H1 (cell line): ENCODE measurements around the gene SMIM23. TPM values are rescaled to one million over a fixed set of nuclear protein-coding genes. Genes with fewer than 3 reads are reported as not detected.

Experiments used
- CTCF ChIA-PET: fragments of 300-600 bp; sonication (Branson Sonifier 250); formaldehyde crosslinking; loops from one replicate; lab custom pipeline; 2021; ENCODE audit not compliant: partially characterized antibody; lab: Charles Lee
- POLR2A ChIA-PET: fragments of 300-600 bp; sonication (Branson Sonifier 250); formaldehyde crosslinking; loops from one replicate; lab custom pipeline; 2021; ENCODE audit warnings: inconsistent platforms; ENCODE audit not compliant: partially characterized antibody; lab: Charles Lee
- DNase-seq, 2 experiments: peaks; one replicate each; pipeline versions ENCODE4 v3.0.0 to v3.0.0-alpha.2; 2010 to 2022; ENCODE audit warnings: low spot score in 2 of 2, low read depth in 1 of 2, mixed read lengths in 1 of 2
- FAIRE-seq: peaks from 2 replicates; lab custom pipeline; 2011; peaks lifted over from hg19 to GRCh38; lab: Jason Lieb, UNC
- H2AFZ ChIP-seq: 2 replicates; pipeline ENCODE4 v1.8.1; 2012; ENCODE audit warnings: low read length, inconsistent platforms
- H2AK5ac ChIP-seq: 2 replicates; pipeline ENCODE4 v1.6.1; 2013; ENCODE audit warnings: low read depth, low read length
- H2BK120ac ChIP-seq: replicated peaks from 2 replicates; pipeline ENCODE3; 2013; ENCODE audit warnings: low read depth, low read length, inconsistent platforms
- H2BK12ac ChIP-seq: 2 replicates; pipeline ENCODE4 v1.6.1; 2013; ENCODE audit warnings: low read depth, low read length
- H2BK15ac ChIP-seq: 2 replicates; pipeline ENCODE4 v1.6.1; 2013; ENCODE audit warnings: low read length
- H2BK20ac ChIP-seq: 2 replicates; pipeline ENCODE4 v1.6.1; 2013; ENCODE audit warnings: low read length
- H2BK5ac ChIP-seq: 2 replicates; pipeline ENCODE4 v1.6.1; 2013; ENCODE audit warnings: low read depth, low read length
- H3K14ac ChIP-seq: 2 replicates; pipeline ENCODE4 v1.6.1; 2013; ENCODE audit warnings: inconsistent platforms; ENCODE audit not compliant: insufficient read length
- H3K18ac ChIP-seq: 2 replicates; pipeline ENCODE4 v1.6.1; 2013; ENCODE audit warnings: low read length; ENCODE audit errors: extremely low read depth
- H3K23ac ChIP-seq: 2 replicates; pipeline ENCODE4 v1.6.1; 2013; ENCODE audit warnings: inconsistent platforms; ENCODE audit not compliant: insufficient read length
- H3K23me2 ChIP-seq: 2 replicates; pipeline ENCODE4 v1.6.1; 2013; ENCODE audit warnings: low read depth, low read length
- H3K27ac ChIP-seq: 2 replicates; pipeline ENCODE4 v1.6.1; 2011; ENCODE audit warnings: low read depth, low read length, inconsistent platforms
- H3K27me3 ChIP-seq, 4 experiments: replicated peaks in 1 of 4; 1 replicate in 1 of 4; 2 replicates in 3 of 4; pipeline versions ENCODE4 v1.6.1 to v1.8.1; 2011 to 2013; ENCODE audit warnings: low read length in 3 of 4, mild to moderate bottlenecking in 3 of 4, inconsistent platforms in 2 of 4, mixed read lengths in 2 of 4, moderate library complexity in 1 of 4; ENCODE audit not compliant: control insufficient read depth in 3 of 4, insufficient read depth in 3 of 4; ENCODE audit errors: extremely low read depth in 1 of 4
- H3K36me3 ChIP-seq, 4 experiments: 2 replicates each; pipeline versions ENCODE4 v1.6.1 to v1.8.1; 2011 to 2013; ENCODE audit warnings: mild to moderate bottlenecking in 4 of 4, low read length in 3 of 4, moderate library complexity in 2 of 4, control low read depth in 1 of 4, inconsistent platforms in 1 of 4; ENCODE audit not compliant: insufficient read depth in 4 of 4, control insufficient read depth in 2 of 4
- H3K4ac ChIP-seq: replicated peaks from 2 replicates; pipeline ENCODE3; 2013; ENCODE audit warnings: low read length, low read depth, mixed read lengths, inconsistent platforms; ENCODE audit not compliant: insufficient read length
- H3K4me1 ChIP-seq, 4 experiments: replicated peaks in 1 of 4; 1 replicate in 1 of 4; 2 replicates in 3 of 4; pipeline versions ENCODE4 v1.6.1 to v1.8.1; 2011 to 2013; ENCODE audit warnings: low read length in 3 of 4, inconsistent platforms in 2 of 4, mixed read lengths in 1 of 4; ENCODE audit not compliant: insufficient read depth in 4 of 4, control insufficient read depth in 3 of 4
- H3K4me2 ChIP-seq, 2 experiments: 2 replicates each; pipeline versions ENCODE4 v1.6.1 to v1.8.1; 2011 to 2013; ENCODE audit warnings: low read depth in 2 of 2, low read length in 2 of 2, control low read depth in 1 of 2, inconsistent platforms in 1 of 2, mild to moderate bottlenecking in 1 of 2; ENCODE audit not compliant: insufficient read depth in 1 of 2
- H3K4me3 ChIP-seq, 4 experiments: fragments of 200-600, 300-600 bp in 1 of 4; sonication (generic), shearing (Covaris generic), sonication (Bioruptor Twin) in 1 of 4; 2 replicates each; pipeline versions ENCODE4 v1.5.1 to v1.8.1; 2011 to 2016; ENCODE audit warnings: low read length in 4 of 4, low read depth in 3 of 4, control low read depth in 2 of 4, inconsistent platforms in 2 of 4, mild to moderate bottlenecking in 2 of 4, mixed read lengths in 1 of 4, moderate library complexity in 1 of 4; ENCODE audit not compliant: insufficient read depth in 2 of 4; ENCODE audit errors: extremely low read depth in 1 of 4
- H3K56ac ChIP-seq: replicated peaks from 2 replicates; pipeline ENCODE3; 2013; ENCODE audit warnings: low read depth, mild to moderate bottlenecking, mixed read lengths, low read length, inconsistent platforms; ENCODE audit not compliant: insufficient read length
- H3K79me1 ChIP-seq: 2 replicates; pipeline ENCODE4 v1.6.1; 2013; ENCODE audit warnings: low read depth, low read length, control low read depth
- H3K79me2 ChIP-seq, 2 experiments: 2 replicates each; pipeline versions ENCODE4 v1.6.1 to v1.8.1; 2012 to 2013; ENCODE audit warnings: low read length in 2 of 2, mild to moderate bottlenecking in 2 of 2, inconsistent platforms in 1 of 2; ENCODE audit not compliant: insufficient read depth in 2 of 2, control insufficient read depth in 1 of 2
- H3K9ac ChIP-seq, 4 experiments: replicated peaks in 1 of 4; 1 replicate in 1 of 4; 2 replicates in 3 of 4; pipeline versions ENCODE4 v1.6.1 to v1.8.1; 2011 to 2013; ENCODE audit warnings: low read depth in 3 of 4, low read length in 3 of 4, control low read depth in 2 of 4, mild to moderate bottlenecking in 2 of 4, moderate library complexity in 2 of 4, inconsistent platforms in 1 of 4; ENCODE audit errors: extremely low read depth in 1 of 4
- H3K9me3 ChIP-seq, 2 experiments: 2 replicates each; pipeline versions ENCODE4 v1.6.1 to v1.8.1; 2012 to 2013; ENCODE audit warnings: mild to moderate bottlenecking in 2 of 2, moderate library complexity in 2 of 2, control low read depth in 1 of 2, inconsistent platforms in 1 of 2, low read depth in 1 of 2, low read length in 1 of 2, mixed read lengths in 1 of 2; ENCODE audit not compliant: insufficient read depth in 2 of 2
- H4K20me1 ChIP-seq, 2 experiments: replicated peaks in 1 of 2; 2 replicates each; pipeline versions ENCODE3 to v1.8.1; 2011 to 2013; ENCODE audit warnings: inconsistent platforms in 2 of 2, low read length in 2 of 2, mild to moderate bottlenecking in 1 of 2; ENCODE audit not compliant: insufficient read depth in 2 of 2, control insufficient read depth in 1 of 2
- H4K5ac ChIP-seq: 2 replicates; pipeline ENCODE4 v1.6.1; 2013; ENCODE audit warnings: low read length, low read depth, mixed read lengths, inconsistent platforms; ENCODE audit not compliant: insufficient read length
- H4K8ac ChIP-seq: 2 replicates; pipeline ENCODE4 v1.8.0; 2013; ENCODE audit warnings: mild to moderate bottlenecking, moderate library complexity, low read length, inconsistent platforms; ENCODE audit not compliant: insufficient read depth; ENCODE audit errors: extremely low read depth
- H4K91ac ChIP-seq: replicated peaks from 2 replicates; pipeline ENCODE3; 2013; ENCODE audit warnings: low read length, mixed read lengths, inconsistent platforms; ENCODE audit not compliant: insufficient read length
- ASH2L ChIP-seq: fragments of 200-600, 300-600 bp; sonication (generic); IDR thresholded peaks from one replicate; pipeline ENCODE4 v1.7.1; 2017; ENCODE audit warnings: low read length
- JUN ChIP-seq: IDR thresholded peaks from 2 replicates; pipeline ENCODE4 v1.6.1; 2011; ENCODE audit warnings: low read depth, mild to moderate bottlenecking, improper control_type of control experiment, low read length
- TEAD4 ChIP-seq: IDR thresholded peaks from 2 replicates; pipeline ENCODE4 v1.6.1; 2012; ENCODE audit warnings: low read depth, low read length, inconsistent platforms, mixed read lengths
- WGBS, 2 experiments: shearing (Covaris generic) in 1 of 2; methylation state at CpG; one replicate each; pipeline versions ENCODE4 v1.1.6 to v1.1.7; 2013 to 2015; ENCODE audit warnings: low lambda C conversion rate in 2 of 2, mixed read lengths in 2 of 2, inconsistent platforms in 1 of 2, low coverage in 1 of 2, missing lambda C conversion rate in 1 of 2; ENCODE audit not compliant: insufficient replicate concordance in 2 of 2, insufficient coverage in 1 of 2, insufficient read length in 1 of 2; ENCODE audit errors: extremely low coverage in 1 of 2, missing lambda C conversion rate in 1 of 2; 5-methylcytosine and 5-hydroxymethylcytosine counted together
- polyA plus RNA-seq, 7 experiments: library from polyadenylated mRNA; depleted of rRNA in 3 of 7; stranded (reverse) in 5 of 7; unstranded in 2 of 7; fragments of >200 nt in 5 of 7; fragments of 200-250 nt in 2 of 7; gene quantifications; 1 replicate in 5 of 7; 2 replicates in 1 of 7; 4 replicates in 1 of 7; pipeline versions ENCODE4 v1.2.1 to v1.2.3, GENCODE V29; 2011 to 2013; ENCODE audit warnings: missing spikeins in 2 of 7, mixed read lengths in 2 of 7
- total RNA-seq: library from RNA; stranded (reverse); fragmentation: NEBNext Ultra II Directional; extraction: Animal tissue kit (Norgen Biotek cat#: 25700); gene quantifications from 2 replicates; pipeline ENCODE4 v1.2.1, GENCODE V29; 2021

The SMIM23 gene
- total and polyA plus RNA-seq, 2 of the 8 experiments (the other 6 are each of a cell fraction or from before 2014, with no cell fraction given), result not detected

DNA sequence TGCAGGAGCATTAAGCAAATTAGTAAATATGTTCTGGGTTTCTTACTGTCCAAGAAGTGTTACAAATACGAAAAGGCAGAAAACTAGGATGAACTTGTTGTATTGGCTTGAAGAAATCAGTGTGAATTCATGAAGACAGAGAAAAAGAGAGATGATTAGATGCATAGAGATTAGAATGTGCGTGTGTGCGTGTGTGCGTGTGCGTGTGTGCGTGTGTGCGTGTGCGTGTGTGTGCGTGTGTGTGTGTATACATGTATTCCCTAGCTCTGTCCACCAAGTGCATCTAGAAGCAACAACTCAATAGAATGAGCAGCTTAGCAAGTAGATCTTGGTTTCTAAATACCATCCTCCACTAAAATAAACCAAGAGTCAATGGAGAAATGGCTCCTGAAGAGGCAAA, 41.5 kb downstream of the SMIM23 start:
- no peak for FAIRE-seq
- Histone ChIP-seq H2AFZ (no peak overlapping the region), H2AK5ac (no peak overlapping the region), H3K9ac (no peak overlapping the region), H3K56ac (no peak overlapping the region), H3K23me2 (no peaks in the 10 kb centered on the region), H3K4me2 (no peak overlapping the region), H3K4ac (no peak overlapping the region), H4K5ac (no peak overlapping the region), H3K27ac (no peak overlapping the region), H4K8ac (no peak overlapping the region), H3K23ac (no peak overlapping the region), H2BK15ac (no peak overlapping the region), H2BK20ac (no peak overlapping the region), H3K79me1 (no peaks in the 10 kb centered on the region), H4K91ac (no peak overlapping the region), H3K4me3 (no peak overlapping the region), H3K27me3 (no peaks in the 10 kb centered on the region; a peak in 1 of 7 replicates), H2BK120ac (no peak overlapping the region), H3K18ac (no peak overlapping the region), H2BK5ac (no peak overlapping the region), H3K4me1 (no peaks in the 10 kb centered on the region), H2BK12ac (no peak overlapping the region), H3K14ac (no peak overlapping the region), H3K9me3 (peaks cover 2 to 8% of the 10 kb centered on the region in 2 experiments; a peak in 2 of 4 replicates), H4K20me1 (no peaks in the 10 kb centered on the region), H3K36me3 (no peaks in the 10 kb centered on the region; a peak in 1 of 8 replicates), H3K79me2 (no peaks in the 10 kb centered on the region)
- 74 to 100% methylated on average over 2 to 9 of the region's 9 CpGs for WGBS, 2 experiments
- POLR2A ChIA-PET, result no interaction called here
- TF ChIP-seq JUN (no peak), TEAD4 (no peak), ASH2L (no peak)
- no peak for DNase-seq
- CTCF ChIA-PET, result no interaction called here
